Ishikawa (cell line): ENCODE data around the gene JCAD.

Experiments used
- CEBPB ChIP-seq: IDR thresholded peaks from 2 replicates; pipeline ENCODE4 v1.6.1; 2012
- CREB1 ChIP-seq: IDR thresholded peaks from 2 replicates; pipeline ENCODE4 v1.6.1; 2012; ENCODE audit warnings: low read depth
- EGR1 ChIP-seq: IDR thresholded peaks from 2 replicates; pipeline ENCODE4 v1.6.1; 2012
- EP300 ChIP-seq: IDR thresholded peaks from 2 replicates; pipeline ENCODE4 v1.6.1; 2012; ENCODE audit warnings: borderline replicate concordance
- FOXM1 ChIP-seq: IDR thresholded peaks from 2 replicates; pipeline ENCODE4 v1.6.1; 2012; ENCODE audit warnings: low read depth, borderline replicate concordance
- MAX ChIP-seq: IDR thresholded peaks from 2 replicates; pipeline ENCODE4 v1.6.1; 2012
- NFIC ChIP-seq: IDR thresholded peaks from 2 replicates; pipeline ENCODE4 v1.6.1; 2012
- RAD21 ChIP-seq: IDR thresholded peaks from 2 replicates; pipeline ENCODE4 v1.6.1; 2012; ENCODE audit warnings: low read depth
- TAF1 ChIP-seq: IDR thresholded peaks from 2 replicates; pipeline ENCODE4 v1.6.1; 2012; ENCODE audit warnings: low read depth, mild to moderate bottlenecking
- TCF12 ChIP-seq: IDR thresholded peaks from 2 replicates; pipeline ENCODE4 v1.6.1; 2012; ENCODE audit warnings: low read depth
- TEAD4 ChIP-seq: IDR thresholded peaks from 2 replicates; pipeline ENCODE4 v1.6.1; 2012
- USF1 ChIP-seq: IDR thresholded peaks from 2 replicates; pipeline ENCODE4 v1.6.1; 2012
- YY1 ChIP-seq: IDR thresholded peaks from 2 replicates; pipeline ENCODE4 v1.6.1; 2012; ENCODE audit warnings: low read depth
- ZBTB7A ChIP-seq: IDR thresholded peaks from 2 replicates; pipeline ENCODE4 v1.6.1; 2012; ENCODE audit warnings: low read depth
- TF ChIP-seq, protein P1 (sequence below): IDR thresholded peaks from 2 replicates; pipeline ENCODE4 v1.6.1; 2012; ENCODE audit warnings: low read depth, mild to moderate bottlenecking

JCAD gene

GRCh38 chr10:30096564-30096963 is 37.2 kb upstream of the JCAD start:
- TF ChIP-seq FOXM1 (no peak), TCF12 (no peak), CEBPB (no peak), TEAD4 (no peak), ZBTB7A (no peak), EP300 (no peak), MAX (no peak), EGR1 (no peak), USF1 (no peak), YY1 (no peak), RAD21 (no peak), CREB1 (no peak), NFIC (no peak)

GRCh38 chr10:30095631-30096422 is 36.4 kb upstream of the JCAD start:
- no peak for TF ChIP-seq USF1
- TF ChIP-seq TAF1 = no peak
- no peak for TF ChIP-seq FOXM1
- TF ChIP-seq YY1 = no peak
- TF ChIP-seq ZBTB7A = no peak
- TF ChIP-seq, protein P1, sequence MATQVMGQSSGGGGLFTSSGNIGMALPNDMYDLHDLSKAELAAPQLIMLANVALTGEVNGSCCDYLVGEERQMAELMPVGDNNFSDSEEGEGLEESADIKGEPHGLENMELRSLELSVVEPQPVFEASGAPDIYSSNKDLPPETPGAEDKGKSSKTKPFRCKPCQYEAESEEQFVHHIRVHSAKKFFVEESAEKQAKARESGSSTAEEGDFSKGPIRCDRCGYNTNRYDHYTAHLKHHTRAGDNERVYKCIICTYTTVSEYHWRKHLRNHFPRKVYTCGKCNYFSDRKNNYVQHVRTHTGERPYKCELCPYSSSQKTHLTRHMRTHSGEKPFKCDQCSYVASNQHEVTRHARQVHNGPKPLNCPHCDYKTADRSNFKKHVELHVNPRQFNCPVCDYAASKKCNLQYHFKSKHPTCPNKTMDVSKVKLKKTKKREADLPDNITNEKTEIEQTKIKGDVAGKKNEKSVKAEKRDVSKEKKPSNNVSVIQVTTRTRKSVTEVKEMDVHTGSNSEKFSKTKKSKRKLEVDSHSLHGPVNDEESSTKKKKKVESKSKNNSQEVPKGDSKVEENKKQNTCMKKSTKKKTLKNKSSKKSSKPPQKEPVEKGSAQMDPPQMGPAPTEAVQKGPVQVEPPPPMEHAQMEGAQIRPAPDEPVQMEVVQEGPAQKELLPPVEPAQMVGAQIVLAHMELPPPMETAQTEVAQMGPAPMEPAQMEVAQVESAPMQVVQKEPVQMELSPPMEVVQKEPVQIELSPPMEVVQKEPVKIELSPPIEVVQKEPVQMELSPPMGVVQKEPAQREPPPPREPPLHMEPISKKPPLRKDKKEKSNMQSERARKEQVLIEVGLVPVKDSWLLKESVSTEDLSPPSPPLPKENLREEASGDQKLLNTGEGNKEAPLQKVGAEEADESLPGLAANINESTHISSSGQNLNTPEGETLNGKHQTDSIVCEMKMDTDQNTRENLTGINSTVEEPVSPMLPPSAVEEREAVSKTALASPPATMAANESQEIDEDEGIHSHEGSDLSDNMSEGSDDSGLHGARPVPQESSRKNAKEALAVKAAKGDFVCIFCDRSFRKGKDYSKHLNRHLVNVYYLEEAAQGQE = no peak
- TF ChIP-seq CREB1 = no peak
- no peak for TF ChIP-seq EP300
- no peak for TF ChIP-seq NFIC
- TF ChIP-seq EGR1 = no peak

- TF ChIP-seq CREB1 = no peak
- no peak for TF ChIP-seq CEBPB
- TF ChIP-seq, protein P1 = no peak
- no peak for TF ChIP-seq FOXM1
- TF ChIP-seq ZBTB7A = no peak
- no peak for TF ChIP-seq TEAD4
- TF ChIP-seq EGR1 = no peak
- no peak for TF ChIP-seq MAX
- TF ChIP-seq NFIC = no peak
- TF ChIP-seq RAD21 = no peak
- no peak for TF ChIP-seq YY1
- no peak for TF ChIP-seq TAF1
- TF ChIP-seq EP300 = no peak
- no peak for TF ChIP-seq USF1
Observed at GRCh38 chr10:30094601-30095000, 35.2 kb upstream of the JCAD start.

DNA sequence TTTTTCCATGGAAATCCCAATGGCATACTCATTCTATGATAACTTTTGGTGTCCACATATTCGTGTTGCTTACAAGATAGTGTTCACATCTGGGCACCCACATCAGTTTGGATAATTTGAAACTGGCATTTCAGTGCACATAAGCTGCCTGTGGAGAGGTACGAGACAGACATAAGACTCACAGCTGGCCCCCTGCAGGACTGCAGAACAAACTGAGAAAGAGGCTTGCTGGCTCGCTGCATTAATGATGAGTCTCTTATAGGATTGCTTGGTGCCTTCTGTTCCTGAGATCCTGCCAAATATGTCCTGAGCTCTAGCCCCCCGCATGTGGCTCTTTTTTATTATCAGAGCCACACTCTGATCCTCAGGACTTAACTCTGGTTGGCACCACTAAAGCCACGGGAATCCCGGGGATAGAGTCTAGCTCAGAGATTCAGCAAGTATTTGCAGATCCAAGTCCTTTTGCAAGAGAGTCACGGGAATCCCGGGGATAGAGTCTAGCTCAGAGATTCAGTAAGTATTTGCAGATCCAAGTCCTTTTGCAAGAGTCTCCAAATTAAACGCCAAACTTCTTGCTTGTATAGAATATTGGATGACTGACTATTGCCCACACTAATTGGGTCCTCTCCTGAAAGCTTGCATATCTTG is 34.0 kb upstream of the JCAD start:
- no peak for TF ChIP-seq TAF1

DNA sequence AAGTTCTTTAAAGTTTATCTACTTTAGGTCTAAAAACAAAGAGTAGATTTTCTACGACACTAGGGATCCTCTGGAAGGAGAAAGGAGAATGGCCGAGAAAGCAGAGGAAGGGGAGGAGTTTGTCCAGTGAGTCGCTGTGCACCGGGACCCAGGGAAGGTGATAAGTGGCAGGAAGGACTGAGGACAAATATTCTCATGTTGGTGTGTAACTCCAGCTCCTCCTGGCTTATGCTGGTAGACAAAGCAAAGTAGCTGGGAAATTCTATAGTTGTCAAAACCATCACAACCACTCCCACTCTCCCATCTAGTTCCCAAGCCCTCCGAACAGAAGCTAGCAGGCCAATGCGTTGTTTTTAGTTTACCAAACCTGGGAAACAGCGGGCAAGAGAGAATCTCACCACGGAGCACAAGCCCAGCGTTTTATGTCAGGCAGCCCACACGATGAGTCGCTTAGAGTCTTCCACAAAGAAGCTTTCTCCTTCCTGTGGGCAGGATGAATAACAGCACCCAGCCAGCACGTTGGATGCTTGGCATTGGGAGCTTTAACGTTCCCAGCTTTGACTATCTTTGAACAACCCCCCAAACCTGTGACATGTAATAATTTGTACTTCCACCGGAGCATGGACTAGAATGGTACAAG is 32.9 kb upstream of the JCAD start:
- TF ChIP-seq USF1 (no peak), CEBPB (no peak), CREB1 (no peak), TAF1 (no peak), MAX (no peak)
